ENCODE data around the gene ZNF644.
A peak's percentile ranks its signal among the peaks of the same experiment; 100 is the strongest.
"Not testable (repeated sequence)": the region's sequence is repeated elsewhere in the genome, so short reads cannot be mapped to it uniquely, and the experiment has no call there.

Gene ZNF644
- total RNA-seq = 270 reads per million, percentile 95 among the genes with 10 or more reads in this experiment

GRCh38 chr1:91021686-91022517 lies at the start of gene ZNF644:
TSS of gene ZNF644 (minus strand) at chr1:91022035. CDS start at chr1:90982353, 39,682 bp downstream.
- DNase-seq = peak; percentile 86

- no peak for DNase-seq
Measured at GRCh38 chr1:91070298-91070697, 48.5 kb upstream of the ZNF644 start.

- no peak for DNase-seq
Measured at GRCh38 chr1:91066538-91066937, 44.7 kb upstream of the ZNF644 start.

- no peak for DNase-seq
Measured at GRCh38 chr1:91065337-91065736, 43.5 kb upstream of the ZNF644 start.

GRCh38 chr1:91063403-91063802 lies 41.6 kb upstream of the ZNF644 start:
- not testable (repeated sequence) for DNase-seq

- no peak for DNase-seq
Measured at GRCh38 chr1:91059157-91059556, 37.3 kb upstream of the ZNF644 start.

- DNase-seq = no peak
Measured at GRCh38 chr1:91057784-91058183, 35.9 kb upstream of the ZNF644 start.

GRCh38 chr1:91054780-91055481 lies 33.1 kb upstream of the ZNF644 start:
- no peak for DNase-seq

GRCh38 chr1:91053630-91054029 lies 31.8 kb upstream of the ZNF644 start:
- no peak for DNase-seq

GRCh38 chr1:91049551-91049950 lies 27.7 kb upstream of the ZNF644 start:
- DNase-seq = not testable (repeated sequence)

- DNase-seq = no peak
Measured at GRCh38 chr1:91046766-91047165, 24.9 kb upstream of the ZNF644 start.

- no peak for DNase-seq
Measured at GRCh38 chr1:91045284-91045683, 23.4 kb upstream of the ZNF644 start.

GRCh38 chr1:91044776-91045175 lies 22.9 kb upstream of the ZNF644 start:
- not testable (repeated sequence) for DNase-seq

- DNase-seq = not testable (repeated sequence)
Measured at GRCh38 chr1:91042372-91042771, 20.5 kb upstream of the ZNF644 start.

GRCh38 chr1:91038582-91038981 lies 16.7 kb upstream of the ZNF644 start:
- DNase-seq = no peak

- no peak for DNase-seq
Measured at GRCh38 chr1:91036894-91037829, 15.3 kb upstream of the ZNF644 start.

- DNase-seq = no peak
Measured at GRCh38 chr1:91032349-91032748, 10.5 kb upstream of the ZNF644 start.

GRCh38 chr1:91031081-91031480 lies 9.2 kb upstream of the ZNF644 start:
- DNase-seq = no peak

GRCh38 chr1:91026777-91027176 lies 4.9 kb upstream of the ZNF644 start:
- no peak for DNase-seq

- DNase-seq = no peak
Measured at GRCh38 chr1:91026320-91026719, 4.5 kb upstream of the ZNF644 start.

GRCh38 chr1:91024481-91025119 lies 2.8 kb upstream of the ZNF644 start:
- DNase-seq = no peak

GRCh38 chr1:91022518-91022929 lies 689 bp upstream of the ZNF644 start:
- no peak for DNase-seq

Measured in effector CD4-positive, alpha-beta T cell (primary cell).